ENCODE data around the gene RNF220.

RNF220 gene

GRCh38 chr1:44514673-44515072 lies 109.6 kb downstream of the RNF220 start:
- DNase-seq (ENCODE audit: insufficient read length, low spot score) (no peak), FAIRE-seq (no peak)

GRCh38 chr1:44515416-44515815 lies 110.4 kb downstream of the RNF220 start:
- FAIRE-seq (no peak), DNase-seq (ENCODE audit: insufficient read length, low spot score) (no peak)

- DNase-seq (ENCODE audit: insufficient read length, low spot score) = no peak
- no peak for FAIRE-seq
These were observed 114.1 kb downstream of the RNF220 start for GRCh38 chr1:44519035-44519676.

- no peak for DNase-seq (ENCODE audit: insufficient read length, low spot score)
- no peak for FAIRE-seq
These were observed 116.5 kb downstream of the RNF220 start for GRCh38 chr1:44521378-44522080.

GRCh38 chr1:44523593-44524591 lies 118.8 kb downstream of the RNF220 start:
- DNase-seq (ENCODE audit: insufficient read length, low spot score) (no peak), FAIRE-seq (no peak)

GRCh38 chr1:44524655-44525500 lies 119.8 kb downstream of the RNF220 start:
- DNase-seq (ENCODE audit: insufficient read length, low spot score) (no peak), FAIRE-seq (no peak)

- DNase-seq (ENCODE audit: insufficient read length, low spot score) = no peak
- FAIRE-seq = no peak
These were observed 121.4 kb downstream of the RNF220 start for GRCh38 chr1:44526295-44527073.

- DNase-seq (ENCODE audit: insufficient read length, low spot score) (no peak), FAIRE-seq (no peak)
These were observed 126.9 kb downstream of the RNF220 start for GRCh38 chr1:44531785-44532566.

- no peak for DNase-seq (ENCODE audit: insufficient read length, low spot score)
- no peak for FAIRE-seq
These were observed 127.5 kb downstream of the RNF220 start for GRCh38 chr1:44532567-44532944.

- FAIRE-seq (no peak), DNase-seq (ENCODE audit: insufficient read length, low spot score) (no peak)
These were observed 129.7 kb downstream of the RNF220 start for GRCh38 chr1:44534771-44535170.

GRCh38 chr1:44536357-44537209 lies 131.5 kb downstream of the RNF220 start:
- DNase-seq (ENCODE audit: insufficient read length, low spot score) = no peak

GRCh38 chr1:44537538-44537937 lies 132.5 kb downstream of the RNF220 start:
- FAIRE-seq (no peak), DNase-seq (ENCODE audit: insufficient read length, low spot score) (no peak)

More at GRCh38 chr1:44536357-44537209, 131.5 kb downstream of the RNF220 start:
- FAIRE-seq = no peak

GRCh38 chr1:44537956-44538355 lies 132.9 kb downstream of the RNF220 start:
- FAIRE-seq (no peak), DNase-seq (ENCODE audit: insufficient read length, low spot score) (no peak)

- FAIRE-seq = no peak
- DNase-seq (ENCODE audit: insufficient read length, low spot score) = no peak
These were observed 135.1 kb downstream of the RNF220 start for GRCh38 chr1:44539991-44540730.

GRCh38 chr1:44542420-44543063 lies 137.5 kb downstream of the RNF220 start:
- FAIRE-seq = no peak
- DNase-seq (ENCODE audit: insufficient read length, low spot score) = no peak

- FAIRE-seq (no peak), DNase-seq (ENCODE audit: insufficient read length, low spot score) (no peak)
These were observed 138.1 kb downstream of the RNF220 start for GRCh38 chr1:44543064-44543744.
